ENCODE results near the gene C9orf72.

C9orf72 gene

DNA sequence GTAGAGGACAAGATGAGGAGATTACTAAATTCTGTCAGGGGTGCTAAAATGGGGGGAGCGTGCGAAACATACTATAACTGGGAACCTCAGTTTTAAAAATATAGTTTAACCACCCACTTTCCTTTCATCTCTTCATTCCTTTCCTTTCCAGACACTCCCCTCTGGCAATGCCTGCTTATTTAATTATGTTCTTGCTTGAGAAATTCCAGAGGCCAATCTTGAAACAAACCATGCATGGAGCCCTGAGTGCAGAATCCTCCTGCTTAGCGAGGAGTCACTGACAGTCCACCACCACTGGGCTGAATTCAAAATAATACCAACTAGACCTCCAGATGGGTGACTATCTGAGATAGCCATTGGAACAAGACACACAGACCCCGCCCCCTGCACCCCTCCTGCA, 29.7 kb upstream of the C9orf72 start:
- TF ChIP-seq CTCF (IDR thresholded peaks at IDR 0.05; ENCODE audit: low read depth, low read length): no peak
- no peak overlapping the region for H3K4me3 ChIP-seq (ENCODE audit: low read depth, low read length)
- in situ Hi-C loops (cut with HindIII; ENCODE audit: low sequenced_read_pairs): no loop called here
- no peak for DNase-seq (ENCODE audit: low read depth, low spot score)

DNA sequence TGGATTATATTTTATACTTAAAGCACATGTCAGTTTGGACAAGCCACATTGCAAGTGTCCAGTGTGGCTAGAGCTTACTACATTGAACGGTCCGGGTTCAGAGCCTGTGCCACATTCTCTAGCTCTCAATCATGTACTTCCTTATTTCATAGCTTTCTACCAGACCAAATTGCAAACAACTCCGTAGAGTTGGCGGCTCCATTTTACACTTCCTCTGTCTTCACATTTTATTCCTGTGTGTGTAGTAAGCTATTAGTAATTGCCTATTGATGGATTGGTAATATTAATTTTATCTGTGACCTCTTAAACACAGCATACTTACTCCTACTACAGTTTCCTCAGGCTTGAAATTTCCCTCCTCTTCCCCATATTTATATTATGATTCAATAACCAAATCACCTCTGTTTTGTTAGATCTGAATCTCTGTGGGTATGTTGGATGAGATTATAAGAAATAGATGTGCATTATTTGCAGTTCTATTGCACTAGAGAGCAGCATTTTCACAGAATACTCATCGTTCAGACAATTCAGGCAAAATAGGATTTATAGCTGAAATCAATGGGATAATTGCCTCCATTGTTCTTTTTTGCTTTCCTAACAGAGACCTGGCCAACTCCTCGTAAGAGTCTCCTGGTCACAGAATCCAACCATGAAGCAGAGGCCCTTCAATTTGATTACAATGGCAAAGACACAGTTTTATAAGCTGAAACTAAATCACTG, 29.0 kb upstream of the C9orf72 start:
- TF ChIP-seq CTCF (IDR thresholded peaks at IDR 0.05; ENCODE audit: low read depth, low read length): no peak
- DNase-seq (ENCODE audit: low read depth, low spot score): no peak
- no peak overlapping the region for H3K4me3 ChIP-seq (ENCODE audit: low read depth, low read length)
- in situ Hi-C loops (cut with HindIII; ENCODE audit: low sequenced_read_pairs): no loop called here

GRCh38 chr9:27601396-27601795, 28.1 kb upstream of the C9orf72 start:
- in situ Hi-C loops (cut with HindIII; ENCODE audit: low sequenced_read_pairs): no loop called here

DNA sequence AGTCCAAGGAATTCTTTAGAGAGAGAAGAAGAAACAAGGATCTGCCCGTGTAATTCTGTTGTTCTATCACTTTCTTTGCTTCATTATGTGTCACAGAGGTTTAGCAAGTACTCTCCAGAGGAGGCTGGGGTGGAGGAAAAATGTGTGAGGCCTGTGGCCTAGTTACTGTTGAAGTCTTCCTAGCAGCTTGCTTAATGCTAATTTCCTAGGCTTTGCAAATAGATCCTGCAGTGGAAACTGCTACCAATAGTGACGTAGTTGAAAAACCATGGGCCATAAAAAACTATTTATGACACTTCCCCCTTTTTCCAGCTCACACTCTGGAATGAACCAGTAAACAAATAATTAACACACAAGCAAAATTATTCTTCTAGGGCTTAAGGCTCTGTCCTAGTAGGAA, 27.0 kb upstream of the C9orf72 start:
- no peak for DNase-seq (ENCODE audit: low read depth, low spot score)
- H3K4me3 ChIP-seq (ENCODE audit: low read depth, low read length): no peak overlapping the region
- no peak for TF ChIP-seq CTCF (IDR thresholded peaks at IDR 0.05; ENCODE audit: low read depth, low read length)

More at GRCh38 chr9:27601396-27601795, 28.1 kb upstream of the C9orf72 start:
- H3K4me3 ChIP-seq (ENCODE audit: low read depth, low read length): no peak overlapping the region
- TF ChIP-seq CTCF (IDR thresholded peaks at IDR 0.05; ENCODE audit: low read depth, low read length): no peak
- DNase-seq (ENCODE audit: low read depth, low spot score): no peak

DNA sequence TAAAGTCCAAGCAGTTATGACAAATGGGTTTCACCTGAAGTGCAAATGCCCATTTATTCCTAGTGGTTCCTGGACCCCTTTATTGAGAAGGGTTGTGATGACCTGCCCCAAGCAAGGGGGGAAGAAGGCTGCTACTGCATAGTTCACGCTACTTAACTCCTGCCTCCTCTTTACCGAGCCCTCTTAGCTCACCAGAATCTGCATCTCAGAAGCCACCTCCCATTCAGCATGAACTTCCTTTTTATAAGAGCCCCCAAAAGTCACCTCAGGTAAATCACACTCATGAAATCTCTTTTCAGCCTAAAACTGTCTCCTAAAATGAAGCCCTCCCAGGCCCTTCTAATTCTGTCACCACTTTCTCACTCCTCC, 26.6 kb upstream of the C9orf72 start:
- no peak for DNase-seq (ENCODE audit: low read depth, low spot score)
- in situ Hi-C loops (cut with HindIII; ENCODE audit: low sequenced_read_pairs): no loop called here

More for the DNA sequence above, 27.0 kb upstream of the C9orf72 start:
- in situ Hi-C loops (cut with HindIII; ENCODE audit: low sequenced_read_pairs): no loop called here

DNA sequence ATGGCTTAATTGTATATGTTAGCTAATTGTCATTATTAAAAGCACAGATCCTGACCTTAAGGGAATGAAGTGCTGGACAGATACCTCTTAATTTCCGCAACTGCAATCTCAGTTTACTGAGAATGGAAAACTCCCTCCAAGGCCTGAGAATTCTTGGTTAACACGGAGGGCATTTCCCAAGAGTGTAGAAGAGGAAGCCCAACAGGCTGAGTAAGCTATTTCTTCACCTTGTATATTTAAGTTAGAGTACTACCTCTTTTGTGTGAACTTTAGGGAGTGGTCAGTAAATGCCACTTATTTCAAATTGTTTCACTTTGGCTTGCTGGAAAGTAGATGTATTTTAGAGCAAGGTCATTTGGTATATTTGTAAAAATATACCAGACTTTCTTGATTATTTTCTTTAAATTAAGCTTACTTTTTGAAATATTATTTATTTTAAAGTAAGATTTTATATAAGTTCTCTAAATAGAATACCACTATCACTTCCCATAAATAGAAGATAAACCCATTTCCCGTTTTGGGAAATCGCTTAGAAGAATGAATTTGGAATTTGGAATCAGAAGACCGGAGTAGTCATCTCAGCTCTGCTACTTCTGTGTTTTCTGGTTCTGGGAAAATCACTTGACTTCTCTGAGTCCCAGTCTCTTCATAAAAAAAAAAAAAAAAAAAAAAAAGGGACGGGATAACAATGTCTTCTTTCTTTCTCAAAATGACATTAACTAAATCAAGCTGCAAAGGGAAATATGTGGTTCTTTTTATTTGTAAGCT, 26.0 kb upstream of the C9orf72 start:
- in situ Hi-C loops (cut with HindIII; ENCODE audit: low sequenced_read_pairs): no loop called here
- TF ChIP-seq CTCF (IDR thresholded peaks at IDR 0.05; ENCODE audit: low read depth, low read length): no peak

More for the DNA sequence above, 26.6 kb upstream of the C9orf72 start:
- H3K4me3 ChIP-seq (ENCODE audit: low read depth, low read length): no peak overlapping the region
- TF ChIP-seq CTCF (IDR thresholded peaks at IDR 0.05; ENCODE audit: low read depth, low read length): no peak

More for the DNA sequence above, 26.0 kb upstream of the C9orf72 start:
- DNase-seq (ENCODE audit: low read depth, low spot score): no peak
- H3K4me3 ChIP-seq (ENCODE audit: low read depth, low read length): no peak overlapping the region
